ENCODE data around the gene P2RX4. TPM values are rescaled to one million over a fixed set of nuclear protein-coding genes. Genes with fewer than 3 reads are reported as not detected.

The P2RX4 gene
- total RNA-seq, 1 experiment from 2014 or later = 17.1 TPM

GRCh38 chr12:121245951-121246350 is 36.0 kb downstream of the P2RX4 start:
- Histone ChIP-seq H3K4me3 (replicated peaks in 1 of 2; ENCODE audit: low read depth in 1 of 2, low read length in 2 of 2) (no peak overlapping the region), H3K4me1 (ENCODE audit: control insufficient read depth in 1 of 2, insufficient read depth in 2 of 2, low read length in 2 of 2) (no peaks in the 10 kb centered on the region), H3K9ac (ENCODE audit: low read length) (no peak overlapping the region), H3K79me2 (ENCODE audit: insufficient read depth, low read length) (no peaks in the 10 kb centered on the region), H3K27ac (ENCODE audit: low read depth, low read length) (no peak overlapping the region), H2AFZ (ENCODE audit: low read depth, low read length, poor library complexity, severe bottlenecking) (no peak overlapping the region), H3K9me2 (ENCODE audit: insufficient read depth) (no peaks in the 10 kb centered on the region), H3K4me2 (ENCODE audit: low read length) (no peak overlapping the region), H3K9me3 (ENCODE audit: control insufficient read depth in 1 of 2, insufficient read depth in 1 of 2, low read depth in 1 of 2, low read length in 2 of 2) (no peaks in the 10 kb centered on the region), H3K27me3 (ENCODE audit: insufficient read depth, low read length) (no peaks in the 10 kb centered on the region), H3K36me3 (ENCODE audit: control insufficient read depth in 1 of 2, insufficient read depth in 2 of 2, low read length in 2 of 2) (peaks cover 3 to 18% of the 10 kb centered on the region in 2 experiments; a peak in 3 of 4 replicates), H4K20me1 (ENCODE audit: insufficient read depth) (no peaks in the 10 kb centered on the region)
- intact Hi-C loops (cut with micrococcal nuclease) = no loop called here
- no TSS peak for BruUV-seq (replicated peaks)
- ChIA-PET CTCF (no interaction called here), POLR2A (no interaction called here), RAD21 (ENCODE audit: low non-redundant PET in 1 of 2, low total read pairs in 2 of 2, uncharacterized antibody in 2 of 2, unreplicated experiment in 2 of 2) (no interaction called here)
- no peak for TF ChIP-seq ZBTB33 (IDR thresholded peaks at IDR 0.05; ENCODE audit: extremely low read depth, insufficient replicate concordance, low read length)
- TF ChIP-seq EZH2phosphoT487 (IDR thresholded peaks at IDR 0.05; ENCODE audit: borderline replicate concordance) = no peak
- no peak for TF ChIP-seq SIN3A (IDR thresholded peaks at IDR 0.05; ENCODE audit: low read depth)
- TF ChIP-seq ZNF274 (IDR thresholded peaks at IDR 0.05; ENCODE audit: low read depth, low read length) = no peak
- TF ChIP-seq POLR2AphosphoS5 (IDR thresholded peaks at IDR 0.05; ENCODE audit: low read depth, low read length) = no peak
- TF ChIP-seq SRF (IDR thresholded peaks at IDR 0.05; ENCODE audit: low read depth) = no peak
- TF ChIP-seq EZH2 (IDR thresholded peaks at IDR 0.05) = no peak
- no peak for TF ChIP-seq CTCF (IDR thresholded peaks at IDR 0.05 in 2 of 3, conservative IDR thresholded peaks at IDR 0.05 in 1 of 3; ENCODE audit: borderline replicate concordance in 1 of 3, insufficient read depth in 1 of 3, low read depth in 2 of 3, low read length in 2 of 3)
- no peak for TF ChIP-seq TCF7L2 (IDR thresholded peaks at IDR 0.05; ENCODE audit: borderline replicate concordance, extremely low read depth, insufficient read depth, insufficient read length)
- no peak for TF ChIP-seq ZFX (IDR thresholded peaks at IDR 0.05)
- TF ChIP-seq CBX3 (IDR thresholded peaks at IDR 0.05; ENCODE audit: low read depth) = no peak
- TF ChIP-seq EGR1 (IDR thresholded peaks at IDR 0.05; ENCODE audit: low read depth) = no peak
- no peak for ATAC-seq
- no peak for DNase-seq (ENCODE audit: low read depth, low spot score)

Measured in HCT116 (cell line).